Neural cell (in vitro differentiated cells): ENCODE data around the gene SP2. TPM values are rescaled to one million over a fixed set of nuclear protein-coding genes. Genes with fewer than 3 reads are reported as not detected.

Experiments
- H2AFZ ChIP-seq: fragments of 200-600, 300-800 bp; sonication (generic), shearing (Covaris generic); 2 replicates; pipeline ENCODE4 v1.6.0; 2014; ENCODE audit warnings: low read depth, mild to moderate bottlenecking, antibody characterized with exemption, low read length, moderate library complexity
- H3F3A ChIP-seq: fragments of 200-600 bp; shearing (Covaris generic); 2 replicates; pipeline ENCODE4 v1.6.1; 2016; ENCODE audit warnings: mild to moderate bottlenecking, moderate library complexity, mixed read lengths, antibody characterized with exemption, low read length; ENCODE audit not compliant: insufficient read depth, poor library complexity, severe bottlenecking
- H3K27ac ChIP-seq: fragments of 200-600, 300-800 bp; sonication (generic), shearing (Covaris generic); 2 replicates; pipeline ENCODE4 v1.5.1; 2014; ENCODE audit warnings: mild to moderate bottlenecking, low read length, moderate library complexity
- H3K27me3 ChIP-seq: fragments of 300-800, 200-600 bp; sonication (generic), shearing (Covaris generic); 2 replicates; pipeline ENCODE4 v1.6.0; 2014; ENCODE audit warnings: mild to moderate bottlenecking, low read depth, low read length, moderate library complexity; ENCODE audit not compliant: insufficient read depth
- H3K36me3 ChIP-seq: fragments of 300-800, 200-600 bp; sonication (generic), shearing (Covaris generic); 2 replicates; pipeline ENCODE4 v1.5.1; 2014; ENCODE audit warnings: mild to moderate bottlenecking, antibody characterized with exemption, low read length, moderate library complexity; ENCODE audit not compliant: insufficient read depth
- H3K4me2 ChIP-seq: fragments of 300-800, 200-600 bp; sonication (generic), shearing (Covaris generic); 2 replicates; pipeline ENCODE4 v1.6.0; 2014; ENCODE audit warnings: mild to moderate bottlenecking, low read length
- H3K4me3 ChIP-seq: fragments of 300-800, 200-600 bp; sonication (generic), shearing (Covaris generic); 2 replicates; pipeline ENCODE4 v1.5.1; 2014; ENCODE audit warnings: mild to moderate bottlenecking, low read length, moderate library complexity
- H3K79me2 ChIP-seq: fragments of 200-600 bp; shearing (Covaris generic); replicated peaks from 2 replicates; pipeline ENCODE4 v1.6.0; 2014; ENCODE audit warnings: mild to moderate bottlenecking, low read length, moderate library complexity; ENCODE audit not compliant: insufficient read depth
- H3K9ac ChIP-seq: fragments of 300-800, 200-600 bp; sonication (generic), shearing (Covaris generic); 2 replicates; pipeline ENCODE4 v1.6.1; 2016; ENCODE audit warnings: mild to moderate bottlenecking, low read length, mixed read lengths
- H3K9me2 ChIP-seq: fragments of 200-600 bp; shearing (Covaris generic); 2 replicates; pipeline ENCODE4 v1.6.1; 2016; ENCODE audit warnings: mild to moderate bottlenecking, low read length, mixed read lengths; ENCODE audit not compliant: insufficient read depth
- H3K9me3 ChIP-seq: fragments of 200-600, 300-800 bp; sonication (generic), shearing (Covaris generic); 2 replicates; pipeline ENCODE4 v1.6.1; 2016; ENCODE audit warnings: mild to moderate bottlenecking, mixed run types, low read length, moderate library complexity, mixed read lengths
- H4K20me1 ChIP-seq: fragments of 200-600 bp; shearing (Covaris generic); 2 replicates; pipeline ENCODE4 v1.6.1; 2016; ENCODE audit warnings: mild to moderate bottlenecking, mixed run types; ENCODE audit not compliant: insufficient read depth
- EP300 ChIP-seq: fragments of 450-650 bp; conservative IDR thresholded peaks from 2 replicates; pipeline ENCODE4 v1.6.1; 2014; ENCODE audit warnings: antibody characterized with exemption, mild to moderate bottlenecking, moderate library complexity; ENCODE audit not compliant: poor library complexity, severe bottlenecking
- EZH2 ChIP-seq: fragments of 200-600, 300-800 bp; shearing (Covaris generic), sonication (generic); IDR thresholded peaks from 2 replicates; pipeline ENCODE4 v1.6.1; 2014; ENCODE audit warnings: antibody characterized with exemption, low read length, borderline replicate concordance, mild to moderate bottlenecking; ENCODE audit not compliant: insufficient read depth, poor library complexity, severe bottlenecking
- MXI1 ChIP-seq: fragments of 450-650 bp; conservative IDR thresholded peaks from 2 replicates; pipeline ENCODE4 v1.6.1; 2014; ENCODE audit warnings: antibody characterized with exemption, mild to moderate bottlenecking; ENCODE audit not compliant: poor library complexity, severe bottlenecking
- POLR2AphosphoS5 ChIP-seq: IDR thresholded peaks from 2 replicates; pipeline ENCODE4 v1.6.1; 2012
- RAD21 ChIP-seq: fragments of 450-650 bp; conservative IDR thresholded peaks from 2 replicates; pipeline ENCODE4 v1.6.1; 2014; ENCODE audit warnings: antibody characterized with exemption, mild to moderate bottlenecking, moderate library complexity
- SMC3 ChIP-seq: fragments of 450-650 bp; conservative IDR thresholded peaks from 2 replicates; pipeline ENCODE4 v1.6.1; 2014; ENCODE audit warnings: antibody characterized with exemption, mild to moderate bottlenecking, moderate library complexity; ENCODE audit not compliant: poor library complexity
- TAF1 ChIP-seq: IDR thresholded peaks from 2 replicates; pipeline ENCODE4 v1.6.1; 2012; ENCODE audit warnings: low read depth
- polyA plus RNA-seq: library from polyadenylated mRNA; depleted of rRNA; stranded (reverse); fragments of >200 nt; gene quantifications from 2 replicates; pipeline ENCODE4 v1.2.3, GENCODE V29; 2014
- TF ChIP-seq, protein P1 (sequence below): IDR thresholded peaks from 2 replicates; pipeline ENCODE4 v1.6.1; 2012; ENCODE audit warnings: borderline replicate concordance
- TF ChIP-seq, protein P2 (sequence below): fragments of 450-650 bp; IDR thresholded peaks from 2 replicates; pipeline ENCODE4 v1.5.1; 2014; ENCODE audit warnings: antibody characterized with exemption, mild to moderate bottlenecking, moderate library complexity; ENCODE audit not compliant: poor library complexity, severe bottlenecking

SP2 gene
- polyA plus RNA-seq, 1 donor from 2014 or later: 0.25 TPM

DNA sequence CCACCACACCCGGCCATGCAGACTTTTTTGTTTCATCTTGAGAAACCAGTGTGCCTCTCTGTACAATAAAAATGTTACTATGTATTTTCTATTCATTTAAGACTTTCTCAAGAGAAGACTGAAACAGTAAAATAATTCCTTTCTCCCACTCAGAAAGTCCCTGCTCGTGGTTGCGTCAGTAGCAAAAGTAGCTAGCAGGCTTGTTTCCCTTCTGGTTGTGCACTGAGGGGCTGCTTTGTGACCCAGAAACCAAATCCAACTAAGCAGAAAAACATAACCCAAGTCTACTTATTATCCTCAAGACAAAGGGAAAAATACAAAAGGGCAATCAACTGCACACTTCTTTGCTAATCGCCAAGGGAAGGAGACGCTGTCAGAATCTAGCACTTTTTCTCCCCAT is 41.9 kb downstream of the SP2 start:
- Histone ChIP-seq H3K9me2 (no peaks in the 10 kb centered on the region), H3K9ac (no peak overlapping the region), H3K4me2 (no peak overlapping the region), H3K36me3 (no peaks in the 10 kb centered on the region), H3K4me3 (no peak overlapping the region), H3K9me3 (no peaks in the 10 kb centered on the region), H3K27me3 (no peaks in the 10 kb centered on the region), H4K20me1 (no peaks in the 10 kb centered on the region), H3K79me2 (no peaks in the 10 kb centered on the region), H3K27ac (no peak overlapping the region), H3F3A (no peaks in the 10 kb centered on the region), H2AFZ (no peak overlapping the region)
- TF ChIP-seq EP300 (no peak), TAF1 (no peak), RAD21 (no peak), EZH2 (no peak), POLR2AphosphoS5 (no peak), SMC3 (no peak), MXI1 (no peak)
- TF ChIP-seq, protein P1, sequence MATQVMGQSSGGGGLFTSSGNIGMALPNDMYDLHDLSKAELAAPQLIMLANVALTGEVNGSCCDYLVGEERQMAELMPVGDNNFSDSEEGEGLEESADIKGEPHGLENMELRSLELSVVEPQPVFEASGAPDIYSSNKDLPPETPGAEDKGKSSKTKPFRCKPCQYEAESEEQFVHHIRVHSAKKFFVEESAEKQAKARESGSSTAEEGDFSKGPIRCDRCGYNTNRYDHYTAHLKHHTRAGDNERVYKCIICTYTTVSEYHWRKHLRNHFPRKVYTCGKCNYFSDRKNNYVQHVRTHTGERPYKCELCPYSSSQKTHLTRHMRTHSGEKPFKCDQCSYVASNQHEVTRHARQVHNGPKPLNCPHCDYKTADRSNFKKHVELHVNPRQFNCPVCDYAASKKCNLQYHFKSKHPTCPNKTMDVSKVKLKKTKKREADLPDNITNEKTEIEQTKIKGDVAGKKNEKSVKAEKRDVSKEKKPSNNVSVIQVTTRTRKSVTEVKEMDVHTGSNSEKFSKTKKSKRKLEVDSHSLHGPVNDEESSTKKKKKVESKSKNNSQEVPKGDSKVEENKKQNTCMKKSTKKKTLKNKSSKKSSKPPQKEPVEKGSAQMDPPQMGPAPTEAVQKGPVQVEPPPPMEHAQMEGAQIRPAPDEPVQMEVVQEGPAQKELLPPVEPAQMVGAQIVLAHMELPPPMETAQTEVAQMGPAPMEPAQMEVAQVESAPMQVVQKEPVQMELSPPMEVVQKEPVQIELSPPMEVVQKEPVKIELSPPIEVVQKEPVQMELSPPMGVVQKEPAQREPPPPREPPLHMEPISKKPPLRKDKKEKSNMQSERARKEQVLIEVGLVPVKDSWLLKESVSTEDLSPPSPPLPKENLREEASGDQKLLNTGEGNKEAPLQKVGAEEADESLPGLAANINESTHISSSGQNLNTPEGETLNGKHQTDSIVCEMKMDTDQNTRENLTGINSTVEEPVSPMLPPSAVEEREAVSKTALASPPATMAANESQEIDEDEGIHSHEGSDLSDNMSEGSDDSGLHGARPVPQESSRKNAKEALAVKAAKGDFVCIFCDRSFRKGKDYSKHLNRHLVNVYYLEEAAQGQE: no peak
- TF ChIP-seq, protein P2, sequence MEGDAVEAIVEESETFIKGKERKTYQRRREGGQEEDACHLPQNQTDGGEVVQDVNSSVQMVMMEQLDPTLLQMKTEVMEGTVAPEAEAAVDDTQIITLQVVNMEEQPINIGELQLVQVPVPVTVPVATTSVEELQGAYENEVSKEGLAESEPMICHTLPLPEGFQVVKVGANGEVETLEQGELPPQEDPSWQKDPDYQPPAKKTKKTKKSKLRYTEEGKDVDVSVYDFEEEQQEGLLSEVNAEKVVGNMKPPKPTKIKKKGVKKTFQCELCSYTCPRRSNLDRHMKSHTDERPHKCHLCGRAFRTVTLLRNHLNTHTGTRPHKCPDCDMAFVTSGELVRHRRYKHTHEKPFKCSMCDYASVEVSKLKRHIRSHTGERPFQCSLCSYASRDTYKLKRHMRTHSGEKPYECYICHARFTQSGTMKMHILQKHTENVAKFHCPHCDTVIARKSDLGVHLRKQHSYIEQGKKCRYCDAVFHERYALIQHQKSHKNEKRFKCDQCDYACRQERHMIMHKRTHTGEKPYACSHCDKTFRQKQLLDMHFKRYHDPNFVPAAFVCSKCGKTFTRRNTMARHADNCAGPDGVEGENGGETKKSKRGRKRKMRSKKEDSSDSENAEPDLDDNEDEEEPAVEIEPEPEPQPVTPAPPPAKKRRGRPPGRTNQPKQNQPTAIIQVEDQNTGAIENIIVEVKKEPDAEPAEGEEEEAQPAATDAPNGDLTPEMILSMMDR: no peak

- H3K27me3 ChIP-seq: no peaks in the 10 kb centered on the region
- H3K9ac ChIP-seq: peak within 1 kb of the TSS; percentile 25
- peak within 1 kb of the TSS; percentile 68 for H3K4me3 ChIP-seq
- H3K36me3 ChIP-seq: no peaks in the 10 kb centered on the region
- H3K79me2 ChIP-seq: no peaks in the 10 kb centered on the region
- TF ChIP-seq MXI1: peak; percentile 55
- no peak for TF ChIP-seq POLR2AphosphoS5
- TF ChIP-seq, protein P1: no peak
- H4K20me1 ChIP-seq: no peaks in the 10 kb centered on the region
- H3K4me2 ChIP-seq: no peak within 1 kb of the TSS
- no peak within 1 kb of the TSS for H2AFZ ChIP-seq
- no peaks in the 10 kb centered on the region for H3K9me3 ChIP-seq
- no peaks in the 10 kb centered on the region for H3F3A ChIP-seq
- H3K27ac ChIP-seq: no peak within 1 kb of the TSS
- no peaks in the 10 kb centered on the region for H3K9me2 ChIP-seq
Observed at GRCh38 chr17:47941246-47942095, 45.4 kb downstream of the SP2 start, which contains the start of gene PNPO. TSS of gene PNPO (plus strand) at chr17:47941571. CDS start at chr17:47941676, 105 bp downstream.
